CD4-positive, alpha-beta T cell treated with Interleukin-12 subunit alpha and Interleukin-12 subunit beta, for 1 hour (primary cell): ENCODE measurements around the gene MAP3K5.
"Not testable (repeated sequence)": the region's sequence is repeated elsewhere in the genome, so short reads cannot be mapped to it uniquely, and the experiment has no call there.

Source experiments
- DNase-seq: peaks from one replicate; pipeline ENCODE4 v3.0.0-alpha.2; 2020

Gene MAP3K5, protein sequence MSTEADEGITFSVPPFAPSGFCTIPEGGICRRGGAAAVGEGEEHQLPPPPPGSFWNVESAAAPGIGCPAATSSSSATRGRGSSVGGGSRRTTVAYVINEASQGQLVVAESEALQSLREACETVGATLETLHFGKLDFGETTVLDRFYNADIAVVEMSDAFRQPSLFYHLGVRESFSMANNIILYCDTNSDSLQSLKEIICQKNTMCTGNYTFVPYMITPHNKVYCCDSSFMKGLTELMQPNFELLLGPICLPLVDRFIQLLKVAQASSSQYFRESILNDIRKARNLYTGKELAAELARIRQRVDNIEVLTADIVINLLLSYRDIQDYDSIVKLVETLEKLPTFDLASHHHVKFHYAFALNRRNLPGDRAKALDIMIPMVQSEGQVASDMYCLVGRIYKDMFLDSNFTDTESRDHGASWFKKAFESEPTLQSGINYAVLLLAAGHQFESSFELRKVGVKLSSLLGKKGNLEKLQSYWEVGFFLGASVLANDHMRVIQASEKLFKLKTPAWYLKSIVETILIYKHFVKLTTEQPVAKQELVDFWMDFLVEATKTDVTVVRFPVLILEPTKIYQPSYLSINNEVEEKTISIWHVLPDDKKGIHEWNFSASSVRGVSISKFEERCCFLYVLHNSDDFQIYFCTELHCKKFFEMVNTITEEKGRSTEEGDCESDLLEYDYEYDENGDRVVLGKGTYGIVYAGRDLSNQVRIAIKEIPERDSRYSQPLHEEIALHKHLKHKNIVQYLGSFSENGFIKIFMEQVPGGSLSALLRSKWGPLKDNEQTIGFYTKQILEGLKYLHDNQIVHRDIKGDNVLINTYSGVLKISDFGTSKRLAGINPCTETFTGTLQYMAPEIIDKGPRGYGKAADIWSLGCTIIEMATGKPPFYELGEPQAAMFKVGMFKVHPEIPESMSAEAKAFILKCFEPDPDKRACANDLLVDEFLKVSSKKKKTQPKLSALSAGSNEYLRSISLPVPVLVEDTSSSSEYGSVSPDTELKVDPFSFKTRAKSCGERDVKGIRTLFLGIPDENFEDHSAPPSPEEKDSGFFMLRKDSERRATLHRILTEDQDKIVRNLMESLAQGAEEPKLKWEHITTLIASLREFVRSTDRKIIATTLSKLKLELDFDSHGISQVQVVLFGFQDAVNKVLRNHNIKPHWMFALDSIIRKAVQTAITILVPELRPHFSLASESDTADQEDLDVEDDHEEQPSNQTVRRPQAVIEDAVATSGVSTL (N-terminal part only)

DNA sequence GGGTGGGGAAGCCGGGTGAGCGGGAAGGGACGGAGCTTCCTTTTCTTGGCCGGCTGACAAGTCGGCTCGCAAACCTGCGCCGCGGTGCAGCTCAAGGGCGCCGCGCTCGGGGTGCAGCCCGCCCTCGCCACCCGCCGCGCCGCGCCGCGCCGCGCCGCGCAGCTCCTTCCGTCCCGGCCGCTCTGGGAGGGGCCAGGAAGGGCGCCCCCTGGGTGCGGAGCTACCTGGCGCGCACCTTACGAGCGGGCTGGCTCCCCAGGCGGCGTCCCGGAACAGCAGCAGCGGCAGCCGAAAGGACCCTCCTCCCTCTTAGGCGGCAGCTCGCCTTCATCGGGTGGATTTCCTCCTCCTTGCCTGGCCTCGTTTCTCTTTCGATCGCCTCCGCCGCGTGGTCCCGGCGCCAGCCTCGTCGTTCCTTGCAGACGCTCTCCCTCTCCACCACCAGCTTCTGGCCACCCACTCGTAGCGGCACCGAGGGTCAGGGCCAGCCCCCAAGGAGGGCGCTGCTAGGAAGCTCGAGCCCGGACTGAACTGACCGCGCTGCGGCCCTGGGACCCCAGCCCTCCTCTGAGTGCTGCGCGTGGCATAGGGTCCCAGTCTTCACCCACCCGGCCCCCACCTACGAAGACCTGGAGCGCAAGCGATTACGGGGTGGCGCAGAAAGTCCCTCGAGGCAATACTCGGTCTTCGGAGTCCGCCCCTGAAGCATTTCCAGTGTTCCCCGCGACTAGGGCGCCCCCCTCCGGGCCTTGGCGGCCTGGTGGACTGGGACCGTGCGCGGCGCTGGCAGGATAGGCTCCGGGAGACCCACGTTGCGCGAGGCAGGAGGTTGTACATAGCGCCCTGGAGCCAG lies at the start of gene MAP3K5:
TSS of gene MAP3K5 (minus strand) at position 68 of the 853 bp plus-strand sequence. CDS start 320 bp downstream, outside the sequence.
- DNase-seq: peak; percentile 94

DNA sequence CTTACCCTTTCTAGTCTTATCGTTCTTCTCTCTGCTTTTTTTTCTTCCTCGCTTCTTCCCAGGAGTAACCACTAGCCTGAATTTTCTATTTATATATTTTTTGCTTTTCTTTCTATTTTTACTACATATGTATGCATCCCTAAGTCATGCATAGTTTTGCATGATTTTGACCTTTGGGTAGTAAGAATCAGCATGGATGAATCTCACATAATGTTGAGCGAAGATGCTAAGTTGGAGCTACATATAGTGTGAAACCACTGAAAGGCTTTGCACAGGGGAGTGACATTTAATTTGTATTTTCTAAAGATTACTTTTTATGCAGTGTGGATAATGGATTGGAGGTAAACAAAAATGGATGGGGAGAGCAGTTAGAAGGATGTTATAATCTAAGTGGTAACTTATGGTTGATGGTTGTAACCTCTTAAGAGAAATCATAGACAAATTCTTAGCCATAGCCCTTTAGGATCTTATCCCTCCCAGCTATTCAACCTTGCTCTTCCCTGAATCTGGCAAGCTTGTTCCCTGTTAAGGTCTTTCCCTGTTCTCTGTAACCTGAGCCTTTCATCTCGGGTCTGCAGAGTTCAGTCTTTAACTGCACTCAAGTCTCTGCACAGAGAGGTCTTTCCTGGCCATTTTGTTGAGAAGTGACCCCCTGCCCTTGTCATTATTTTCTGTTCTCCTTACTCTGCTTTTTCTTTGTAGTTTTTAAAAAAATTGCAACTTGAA lies 48.2 kb upstream of the MAP3K5 start:
- DNase-seq: no peak

DNA sequence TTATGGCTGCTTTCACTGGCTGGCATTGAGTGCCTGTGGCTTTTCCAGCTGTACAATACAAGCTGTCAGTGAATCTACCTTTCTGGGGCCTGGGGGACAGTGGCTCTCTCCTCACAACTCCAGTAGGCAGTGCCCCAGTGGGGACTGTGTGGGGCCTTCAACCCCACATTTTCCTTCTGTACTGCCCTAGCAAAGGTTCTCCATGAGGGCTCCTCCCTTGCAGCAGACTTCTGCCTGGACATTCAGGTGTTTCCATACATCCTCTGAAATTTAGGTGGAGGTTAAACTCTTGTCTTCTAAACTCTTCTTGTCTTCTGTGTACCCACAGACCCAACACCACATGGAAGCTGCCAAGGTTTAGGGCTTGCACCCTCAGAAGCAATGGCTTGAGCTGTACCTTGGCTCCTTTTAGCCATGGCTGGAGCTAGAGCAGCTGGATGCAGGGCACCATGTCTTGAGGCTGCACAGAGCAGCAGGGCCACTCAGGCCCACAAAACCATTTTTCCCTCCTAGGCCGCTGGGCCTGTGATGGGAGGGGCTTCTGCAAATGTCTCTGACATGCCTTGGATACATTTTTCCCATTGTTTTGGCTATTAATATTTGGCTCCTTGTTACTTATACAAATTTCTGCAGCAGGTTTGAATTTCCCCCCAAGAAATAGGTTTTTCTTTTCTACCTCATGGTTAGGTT lies 39.7 kb upstream of the MAP3K5 start:
- DNase-seq: no peak

DNA sequence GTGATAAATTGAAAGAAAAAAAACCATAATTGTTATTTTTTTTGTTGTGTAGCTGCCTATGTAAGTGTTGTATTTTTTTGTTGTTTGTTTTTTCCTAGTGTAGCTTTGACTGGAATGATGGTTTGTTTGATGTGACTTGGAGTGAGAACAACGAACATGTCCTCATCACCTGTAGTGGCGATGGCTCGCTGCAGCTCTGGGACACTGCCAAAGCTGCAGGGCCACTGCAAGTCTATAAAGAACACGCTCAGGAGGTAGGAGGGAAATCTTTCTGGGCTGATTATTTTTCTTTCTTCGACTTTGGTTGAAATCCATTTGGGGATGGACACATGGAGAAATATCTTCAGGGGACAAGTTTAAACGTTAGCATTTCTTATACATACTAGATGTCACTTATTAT lies 33.9 kb upstream of the MAP3K5 start:
- DNase-seq: no peak

DNA sequence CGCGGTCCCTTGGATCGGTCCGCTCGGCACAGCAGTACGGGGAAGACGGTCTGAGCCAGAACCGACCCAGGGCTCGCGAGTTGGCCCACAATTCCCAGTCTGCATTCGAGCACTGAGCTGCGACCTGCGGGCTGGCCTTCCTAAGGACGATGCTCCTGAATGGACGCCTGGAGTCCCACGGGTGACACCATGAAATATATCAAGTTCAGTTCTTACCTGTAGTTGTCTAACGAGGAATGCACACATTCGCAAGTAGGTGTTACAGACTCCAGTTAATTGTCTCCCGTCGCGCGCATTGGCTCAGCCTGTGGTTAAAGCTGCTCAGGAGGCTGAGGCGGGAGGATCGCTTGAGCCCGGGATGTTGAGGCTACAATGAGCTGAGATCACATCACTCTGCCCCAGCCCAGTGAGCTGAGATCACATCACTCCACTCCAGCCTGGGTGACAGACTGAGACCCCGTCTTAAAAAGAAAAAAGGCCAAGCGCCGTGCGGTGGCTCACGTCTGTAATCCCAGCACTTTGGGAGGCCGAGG lies 30.9 kb upstream of the MAP3K5 start:
- peak; percentile 8 for DNase-seq

DNA sequence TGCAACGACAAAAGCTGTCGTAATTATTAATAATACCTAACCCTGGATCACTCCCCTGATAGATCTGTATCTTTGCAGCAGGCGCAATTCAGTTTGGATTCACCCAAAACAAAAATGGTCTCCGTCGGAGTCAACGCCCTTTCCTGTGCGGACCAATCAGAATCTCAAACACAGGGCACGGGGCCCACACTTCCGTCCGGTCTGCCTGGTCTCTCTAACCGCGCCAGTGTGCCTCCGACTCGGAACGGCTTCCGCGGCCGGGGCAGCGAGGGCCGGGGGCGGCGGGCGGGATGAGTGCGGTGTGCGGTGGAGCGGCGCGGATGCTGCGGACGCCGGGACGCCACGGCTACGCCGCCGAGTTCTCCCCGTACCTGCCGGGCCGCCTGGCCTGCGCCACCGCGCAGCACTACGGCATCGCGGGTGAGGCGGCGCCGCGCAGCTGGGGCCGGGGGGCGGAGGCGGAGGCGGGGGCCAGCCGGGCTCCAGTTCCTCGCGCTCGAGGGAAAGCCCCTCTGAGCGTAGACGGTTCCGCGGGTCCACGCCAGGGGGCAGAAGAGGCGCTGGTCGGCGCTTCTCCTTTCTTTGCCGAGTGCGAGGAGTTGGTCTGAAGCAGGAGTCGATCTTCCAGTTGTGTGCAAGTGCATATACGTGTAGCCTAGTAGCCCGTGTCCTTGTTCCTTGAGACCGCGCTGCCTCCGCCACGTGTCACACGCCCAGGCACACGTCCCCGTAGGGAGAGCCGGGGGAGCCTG lies 30.3 kb upstream of the MAP3K5 start, which contains the start of gene PEX7:
TSS of gene PEX7 (plus strand) at position 217 of the 752 bp plus-strand sequence. CDS start at position 291, 74 bp downstream.
- peak; percentile 93 for DNase-seq

DNA sequence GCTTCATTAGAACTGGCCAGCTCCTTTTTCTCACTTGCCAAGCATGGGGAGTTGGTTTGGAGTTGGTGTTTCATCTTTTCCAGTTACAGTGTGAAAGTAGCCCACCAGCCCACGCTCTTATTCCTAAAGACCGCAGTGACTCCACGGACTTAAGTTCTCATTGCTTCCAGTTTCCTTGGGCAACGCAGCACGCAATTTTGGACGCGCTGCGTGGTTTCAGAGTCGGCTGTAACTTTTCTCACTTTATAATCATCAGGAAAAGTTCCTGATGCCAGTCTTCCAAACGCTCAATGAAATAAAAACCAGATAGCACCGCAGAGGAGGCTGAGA lies 29.7 kb upstream of the MAP3K5 start:
- no peak for DNase-seq

DNA sequence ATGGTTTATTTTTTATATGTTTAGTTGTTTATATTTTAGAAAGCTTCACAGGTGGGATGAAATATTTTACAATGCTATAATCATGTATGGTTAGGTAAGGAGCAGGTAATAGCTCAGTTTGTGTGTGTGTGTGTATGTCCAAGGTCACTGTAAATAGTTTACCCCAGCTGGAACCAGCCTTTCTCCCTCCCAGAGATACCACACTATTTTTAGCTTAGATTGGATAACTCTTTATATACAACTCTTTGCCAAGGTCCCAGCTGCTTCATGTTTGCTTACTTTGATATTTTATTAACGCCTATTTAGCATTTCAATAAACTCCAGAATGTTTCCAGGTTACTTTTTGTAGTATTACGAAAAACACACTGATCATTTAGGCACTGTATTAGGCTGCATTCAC lies 28.3 kb upstream of the MAP3K5 start:
- no peak for DNase-seq

DNA sequence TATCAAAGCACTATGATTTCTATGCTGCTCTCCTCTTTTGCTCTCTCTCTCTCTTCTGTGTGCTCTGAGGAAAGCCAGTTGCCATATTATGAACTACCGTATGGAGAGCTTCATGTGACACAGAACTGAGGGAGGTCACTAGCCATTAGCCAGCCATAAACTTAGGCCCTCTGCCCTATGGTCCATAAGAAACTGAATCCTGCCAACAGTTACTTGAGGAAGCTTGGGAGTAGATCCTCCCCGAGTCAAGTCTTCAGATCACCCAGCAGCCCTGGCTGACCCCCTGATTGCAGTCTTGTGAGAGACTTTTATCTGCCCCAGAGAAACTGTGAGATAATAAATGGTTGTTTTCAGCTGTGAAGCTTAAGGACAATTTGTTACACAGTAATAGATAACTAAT lies 24.4 kb upstream of the MAP3K5 start:
- DNase-seq: no peak

DNA sequence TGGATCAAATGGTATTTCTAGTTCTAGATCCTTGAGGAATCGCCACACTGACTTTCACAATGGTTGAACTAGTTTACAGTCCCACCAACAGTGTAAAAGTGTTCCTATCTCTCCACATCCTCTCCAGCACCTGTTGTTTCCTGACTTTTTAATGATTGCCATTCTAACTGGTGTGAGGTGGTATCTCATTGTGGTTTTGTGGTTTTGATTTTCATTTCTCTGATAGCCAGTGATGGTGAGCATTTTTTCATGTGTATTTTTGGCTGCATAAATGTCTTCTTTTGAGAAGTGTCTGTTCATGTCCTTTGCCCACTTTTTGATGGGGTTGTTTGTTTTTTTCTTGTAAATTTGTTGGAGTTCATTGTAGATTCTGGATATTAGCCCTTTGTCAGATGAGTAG lies 23.3 kb upstream of the MAP3K5 start:
- DNase-seq: not testable (repeated sequence)

DNA sequence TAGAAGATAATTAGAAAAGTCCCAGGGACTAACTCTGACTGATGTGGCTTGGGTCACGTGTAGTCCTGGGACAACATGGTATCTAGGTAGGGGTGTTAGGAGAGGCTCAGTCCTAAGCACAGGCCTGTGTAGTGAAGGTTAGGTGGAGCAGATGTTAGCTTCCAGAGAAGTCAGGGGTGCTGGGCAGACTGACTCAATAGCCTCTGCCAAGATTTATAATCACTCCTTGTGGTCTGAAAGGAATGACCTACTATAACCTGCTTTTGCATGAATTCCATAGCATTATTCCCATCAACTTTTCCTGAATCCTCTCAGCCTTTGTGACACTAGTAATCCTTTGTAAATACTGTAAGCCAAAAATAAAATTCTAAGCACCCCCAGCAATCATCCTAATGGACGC lies 19.9 kb upstream of the MAP3K5 start:
- DNase-seq: no peak

DNA sequence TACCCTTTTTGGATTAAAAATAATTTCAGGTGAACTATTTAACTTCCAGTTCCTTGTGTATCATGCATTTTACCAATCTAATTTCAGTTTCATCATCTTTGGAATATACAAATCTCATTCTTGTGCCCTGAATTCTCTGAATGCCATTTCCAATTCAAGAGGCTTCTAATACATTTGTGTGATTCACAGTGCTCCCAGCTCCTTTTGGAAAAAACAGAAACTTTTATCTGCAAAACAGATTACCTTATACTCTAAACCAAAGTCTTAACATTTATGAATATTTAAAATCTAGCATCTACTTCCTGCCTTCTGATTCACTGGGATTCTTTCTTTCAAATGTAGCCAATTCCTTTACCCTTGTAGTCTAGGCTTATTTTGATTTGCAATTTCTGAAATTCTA lies 19.0 kb upstream of the MAP3K5 start:
- DNase-seq: no peak

DNA sequence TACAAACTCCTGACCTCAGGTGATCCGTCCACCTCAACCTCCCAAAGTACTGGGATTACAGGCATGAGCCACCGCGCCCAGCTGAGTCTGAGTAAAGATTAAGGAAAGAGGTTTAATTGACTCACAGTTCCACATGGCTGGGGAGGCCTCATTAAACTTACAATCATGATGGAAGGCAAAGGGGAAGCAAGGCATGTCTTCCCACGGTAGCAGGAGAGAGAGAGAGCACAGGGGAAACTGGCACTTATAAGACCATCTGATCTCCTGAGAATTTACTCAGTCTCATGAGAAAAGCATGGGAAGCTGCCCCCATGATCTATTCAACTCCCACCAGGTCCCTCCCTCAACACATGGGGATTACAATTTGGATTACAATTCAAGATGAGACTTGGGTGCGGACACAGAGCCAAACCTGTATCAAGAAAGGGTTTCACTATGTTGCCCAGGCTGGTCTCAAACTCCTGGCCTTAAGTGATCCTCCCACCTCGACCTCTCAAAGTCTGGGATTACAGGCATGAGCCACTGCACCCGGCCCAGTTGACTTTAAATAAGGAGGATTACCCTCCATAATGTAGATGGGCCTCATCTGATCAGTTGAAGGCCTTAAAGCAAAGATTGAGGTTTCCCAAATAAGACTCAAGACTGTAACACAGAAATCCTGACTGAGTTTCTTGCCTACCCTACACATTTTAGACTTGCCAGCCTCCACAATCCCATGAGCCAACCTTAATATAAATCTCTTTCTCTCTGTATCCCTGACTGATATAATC lies 17.0 kb upstream of the MAP3K5 start:
- no peak for DNase-seq

DNA sequence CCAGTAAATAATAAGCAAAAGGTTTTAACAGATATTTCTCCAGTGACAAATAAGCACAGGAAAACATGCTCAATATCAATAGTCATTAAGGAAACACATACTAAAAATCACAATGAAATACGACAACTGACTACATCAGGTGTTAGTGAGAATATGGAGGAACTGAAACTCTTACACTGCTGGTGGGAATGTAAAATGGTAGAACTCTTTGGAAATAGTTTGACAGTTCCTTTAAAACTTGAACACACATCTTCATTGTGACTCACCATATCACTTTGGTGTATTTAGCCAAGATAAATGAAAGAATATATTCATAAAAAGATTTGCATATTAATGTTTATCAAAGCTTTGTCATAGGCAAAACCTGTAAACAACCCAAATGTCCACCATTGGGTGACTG lies 11.3 kb upstream of the MAP3K5 start:
- DNase-seq: no peak

DNA sequence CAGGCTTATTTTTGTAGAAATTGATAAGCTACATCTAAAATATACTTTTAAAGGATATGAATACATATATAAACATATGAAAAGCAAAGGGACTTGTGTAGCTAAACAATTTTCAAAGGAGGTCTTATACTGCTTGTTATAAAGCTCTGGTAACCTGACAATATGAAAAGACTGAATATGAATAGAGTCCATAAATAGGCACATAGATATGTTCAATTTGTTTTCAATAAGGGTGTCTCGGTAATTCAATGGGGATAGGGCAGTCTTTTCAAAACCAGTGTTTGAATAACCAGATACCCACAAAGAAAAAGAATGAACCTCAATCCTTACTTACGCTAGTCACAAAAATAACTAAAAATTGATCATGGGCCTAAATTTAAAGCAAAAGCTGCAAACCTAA lies 9.3 kb upstream of the MAP3K5 start:
- DNase-seq: no peak

DNA sequence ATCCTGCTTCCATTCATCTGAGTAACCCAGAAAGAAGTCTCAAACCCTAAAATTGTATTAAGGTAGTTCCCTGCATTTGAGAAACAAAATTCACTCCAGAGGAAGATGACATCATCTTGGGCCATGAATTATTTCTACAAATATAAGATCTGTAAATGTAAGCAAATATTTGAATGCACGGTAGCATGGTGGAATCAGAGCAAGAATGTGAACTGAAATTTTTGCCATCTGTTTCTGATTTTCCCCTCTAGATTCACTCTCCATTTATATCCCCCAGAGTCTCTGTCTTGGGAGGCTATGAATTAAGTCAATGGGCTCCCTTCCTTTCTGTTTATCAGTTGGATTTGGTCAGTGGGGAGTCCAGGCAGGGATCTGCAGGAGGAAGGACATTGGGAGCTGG lies 5.8 kb upstream of the MAP3K5 start:
- DNase-seq: no peak

DNA sequence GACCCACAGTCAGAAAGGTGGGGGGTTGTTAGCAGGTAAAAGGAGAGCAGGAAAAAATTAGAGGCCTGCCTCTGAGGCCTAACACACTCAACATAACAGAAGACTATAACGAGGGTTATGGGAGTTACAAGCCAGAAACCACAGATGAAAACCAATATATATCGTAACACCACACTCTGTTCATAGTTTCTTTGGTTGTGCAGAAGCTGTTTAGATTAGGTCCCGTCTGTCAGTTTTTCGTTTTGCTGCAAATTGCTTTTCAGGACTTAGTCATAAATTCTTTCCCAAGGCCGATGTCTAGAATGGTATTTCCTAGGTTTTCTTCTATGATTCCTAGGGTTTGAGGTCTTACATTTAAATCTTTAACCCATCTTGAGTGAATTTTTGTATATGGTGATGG lies 3.7 kb upstream of the MAP3K5 start:
- no peak for DNase-seq

DNA sequence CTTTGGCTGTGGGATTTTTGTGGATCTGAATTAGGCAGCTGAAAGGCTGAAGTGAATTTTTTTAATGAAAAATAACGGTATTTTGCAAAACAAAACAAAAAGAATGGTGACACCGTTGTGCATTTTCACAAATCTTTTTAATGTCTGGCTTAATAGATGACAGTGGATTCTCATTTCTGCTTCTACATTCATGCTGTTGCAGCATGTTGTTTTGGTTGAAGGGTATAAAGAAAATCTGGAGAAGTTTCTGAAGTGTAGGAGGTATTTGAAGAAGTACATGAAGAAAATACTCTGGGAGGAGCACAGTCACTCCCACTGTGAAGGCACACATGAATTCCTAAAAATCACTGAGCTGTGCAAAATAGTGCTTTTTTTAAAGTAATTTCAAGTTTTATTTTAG lies 3.1 kb upstream of the MAP3K5 start:
- DNase-seq: no peak

DNA sequence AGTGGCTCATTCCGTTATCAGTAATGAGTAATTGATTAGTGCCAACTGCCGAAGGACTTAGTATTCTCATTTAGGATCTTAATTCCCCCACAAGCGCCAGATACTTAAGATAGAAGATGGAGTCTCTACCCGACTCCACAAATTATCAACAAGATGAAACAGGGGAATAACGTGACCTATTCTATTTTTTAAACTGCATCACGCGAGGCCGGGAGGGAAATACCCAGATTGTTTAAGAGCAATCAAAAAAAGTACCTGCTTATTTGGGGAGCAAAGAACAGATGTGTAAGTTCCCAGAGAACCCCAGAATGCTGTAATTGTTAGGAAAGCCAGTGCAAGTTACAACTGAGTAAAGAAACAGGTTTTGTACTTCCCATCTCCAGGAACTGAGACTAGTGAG lies 1.1 kb upstream of the MAP3K5 start:
- DNase-seq: peak; percentile 46
